Fibroblast of lung (primary cell): ENCODE results near the gene EDA. TPM values are rescaled to one million over a fixed set of nuclear protein-coding genes. Genes with fewer than 3 reads are reported as not detected.

Experiments used
- DNase-seq, 2 donors: peaks; one replicate each; pipeline versions ENCODE4 v3.0.0 to v3.0.0-alpha.2; 2010; ENCODE audit warnings: low read depth in 2 of 2
- H2AFZ ChIP-seq: 2 replicates; pipeline ENCODE4 v1.5.1; 2012; ENCODE audit warnings: low read length, control low read depth, inconsistent platforms
- H3K27ac ChIP-seq: 2 replicates; pipeline ENCODE4 v1.5.1; 2011; ENCODE audit warnings: low read length, control low read depth; ENCODE audit not compliant: insufficient read depth
- H3K27me3 ChIP-seq: 2 replicates; pipeline ENCODE4 v1.5.1; 2011; ENCODE audit warnings: mild to moderate bottlenecking, low read length; ENCODE audit not compliant: control insufficient read depth, insufficient read depth
- H3K36me3 ChIP-seq: 2 replicates; pipeline ENCODE4 v1.5.1; 2011; ENCODE audit warnings: low read length; ENCODE audit not compliant: control insufficient read depth, insufficient read depth
- H3K4me1 ChIP-seq: 2 replicates; pipeline ENCODE4 v1.5.1; 2011; ENCODE audit warnings: low read length; ENCODE audit not compliant: control insufficient read depth, insufficient read depth; ENCODE audit errors: extremely low read depth
- H3K4me2 ChIP-seq: 2 replicates; pipeline ENCODE4 v1.5.1; 2011; ENCODE audit warnings: low read length, control low read depth; ENCODE audit not compliant: insufficient read depth; ENCODE audit errors: extremely low read depth
- H3K4me3 ChIP-seq, 4 experiments: fragments of 200-600 bp in 1 of 4; sonication (generic) in 1 of 4; replicated peaks in 1 of 4; 2 replicates each; pipeline ENCODE4 v1.5.1; 2011 to 2016; ENCODE audit warnings: low read length in 4 of 4, low read depth in 3 of 4, mild to moderate bottlenecking in 3 of 4, control low read depth in 2 of 4, inconsistent platforms in 1 of 4, mixed read lengths in 1 of 4; ENCODE audit not compliant: insufficient read depth in 1 of 4; ENCODE audit errors: control extremely low read depth in 1 of 4
- H3K79me2 ChIP-seq: 2 replicates; pipeline ENCODE4 v1.5.1; 2012; ENCODE audit warnings: mild to moderate bottlenecking, low read length, inconsistent platforms; ENCODE audit not compliant: control insufficient read depth, insufficient read depth
- H3K9ac ChIP-seq: 2 replicates; pipeline ENCODE4 v1.5.1; 2011; ENCODE audit warnings: mild to moderate bottlenecking, low read length, control low read depth; ENCODE audit not compliant: insufficient read depth
- H3K9me3 ChIP-seq: 2 replicates; pipeline ENCODE4 v1.5.1; 2012; ENCODE audit warnings: low read depth, low read length; ENCODE audit not compliant: control insufficient read depth, insufficient read depth
- H4K20me1 ChIP-seq: 2 replicates; pipeline ENCODE4 v1.5.1; 2011; ENCODE audit warnings: low read length; ENCODE audit not compliant: control insufficient read depth, insufficient read depth; ENCODE audit errors: extremely low read depth
- CTCF ChIP-seq, 2 donors: IDR thresholded peaks in 1 of 2; conservative IDR thresholded peaks in 1 of 2; 1 replicate in 1 of 2; 2 replicates in 1 of 2; pipeline ENCODE4 v1.5.1; 2011 to 2012; ENCODE audit warnings: low read length in 2 of 2, control low read depth in 1 of 2, inconsistent platforms in 1 of 2, low read depth in 1 of 2, mild to moderate bottlenecking in 1 of 2
- EZH2 ChIP-seq: IDR thresholded peaks from 2 replicates; pipeline ENCODE4 v1.5.1; 2012; ENCODE audit warnings: low read length, control low read depth, mild to moderate bottlenecking; ENCODE audit errors: missing control alignments
- polyA plus RNA-seq, 2 donors: library from polyadenylated mRNA; depleted of rRNA in 1 of 2; stranded (reverse) in 1 of 2; unstranded in 1 of 2; fragments of >200 nt; gene quantifications; 2 replicates each; pipeline ENCODE4 v1.2.1, GENCODE V29; 2011 to 2012; ENCODE audit warnings: missing spikeins in 1 of 2
- total RNA-seq: library from RNA; depleted of rRNA; stranded (reverse); fragments of >200 nt; gene quantifications from 2 replicates; pipeline ENCODE4 v1.2.1, GENCODE V29; 2014

The EDA gene
- total and polyA plus RNA-seq, 2 donors (not counting 1 experiment from before 2014, with no cell fraction given): 0.17 to 0.20 TPM

DNA sequence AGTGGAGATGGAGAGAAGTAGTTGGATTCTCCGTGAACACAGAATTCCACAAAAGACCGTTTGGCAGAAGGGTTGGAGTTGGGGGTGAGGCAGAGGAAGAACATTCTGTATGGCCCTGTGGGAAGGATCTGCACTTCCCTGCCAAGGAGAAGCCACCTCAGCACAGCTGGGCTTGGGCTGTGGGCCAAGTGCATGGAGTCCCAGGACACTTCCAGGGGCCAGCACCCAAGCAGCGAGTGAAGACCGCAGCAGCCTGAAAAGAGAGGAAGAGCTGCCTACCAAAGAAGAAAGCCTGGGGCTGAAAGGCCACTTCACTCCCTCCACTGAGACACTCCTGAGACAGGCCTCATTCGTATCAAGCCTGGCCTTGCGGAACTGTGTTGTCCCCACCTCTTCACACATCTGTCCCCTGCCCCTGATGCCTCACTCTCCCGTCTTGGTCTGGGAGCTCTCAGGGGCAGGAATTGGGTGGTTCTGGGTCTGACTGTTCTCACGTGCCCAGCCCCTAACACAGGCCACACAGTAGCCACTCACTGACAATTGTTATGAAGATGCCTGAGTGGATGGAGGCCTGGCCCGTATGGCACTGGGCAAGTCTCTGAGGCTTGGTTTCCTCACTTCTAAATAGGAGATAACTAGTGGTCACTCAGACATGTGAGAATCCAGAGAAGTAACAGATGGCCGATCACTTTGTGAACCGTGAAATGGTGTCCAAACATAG is 437.1 kb downstream of the EDA start:
- H4K20me1 ChIP-seq: no peaks in the 10 kb centered on the region
- no peaks in the 10 kb centered on the region for H3K36me3 ChIP-seq
- H3K4me2 ChIP-seq: no peak overlapping the region
- no peaks in the 10 kb centered on the region for H3K4me1 ChIP-seq
- no peaks in the 10 kb centered on the region for H3K27me3 ChIP-seq
- no peak overlapping the region for H3K27ac ChIP-seq
- no peak overlapping the region for H3K9ac ChIP-seq
- H3K9me3 ChIP-seq: no peaks in the 10 kb centered on the region
- no peak overlapping the region for H3K4me3 ChIP-seq
- no peak for DNase-seq
- no peak for TF ChIP-seq CTCF (conservative IDR thresholded peaks at IDR 0.05 in 1 of 2, IDR thresholded peaks at IDR 0.05 in 1 of 2; ENCODE audit: low read depth in 1 of 2, low read length in 2 of 2)
- no peak for TF ChIP-seq EZH2
- no peaks in the 10 kb centered on the region for H3K79me2 ChIP-seq
- no peak overlapping the region for H2AFZ ChIP-seq

DNA sequence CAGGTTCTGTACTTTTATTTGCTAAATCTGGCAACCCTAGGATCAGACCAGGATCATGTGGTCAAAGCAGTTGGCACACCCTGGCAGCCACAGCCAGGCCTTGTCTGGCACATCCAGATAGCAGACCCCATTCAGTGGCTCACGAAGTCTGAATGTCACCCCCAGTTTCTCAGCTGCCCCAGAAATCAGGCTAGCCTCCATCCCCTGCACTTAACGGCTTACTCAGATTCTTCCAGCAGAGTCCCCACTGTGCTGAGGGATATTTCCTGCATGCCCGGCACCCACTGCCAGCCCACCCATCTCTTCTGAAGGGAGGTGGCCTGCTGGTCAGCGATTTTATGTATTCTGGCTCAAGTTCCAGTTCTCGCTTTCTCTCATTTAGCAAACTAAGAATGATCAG is 438.5 kb downstream of the EDA start:
- TF ChIP-seq EZH2: no peak
- no peak for TF ChIP-seq CTCF (conservative IDR thresholded peaks at IDR 0.05 in 1 of 2, IDR thresholded peaks at IDR 0.05 in 1 of 2; ENCODE audit: low read depth in 1 of 2, low read length in 2 of 2)
- H2AFZ ChIP-seq: no peak overlapping the region
- no peak for DNase-seq
- H3K27ac ChIP-seq: no peak overlapping the region
- no peak overlapping the region for H3K4me2 ChIP-seq
- H4K20me1 ChIP-seq: no peaks in the 10 kb centered on the region
- H3K4me1 ChIP-seq: no peaks in the 10 kb centered on the region
- no peaks in the 10 kb centered on the region for H3K9me3 ChIP-seq
- no peak overlapping the region for H3K9ac ChIP-seq
- H3K79me2 ChIP-seq: no peaks in the 10 kb centered on the region
- no peaks in the 10 kb centered on the region for H3K36me3 ChIP-seq
- H3K27me3 ChIP-seq: no peaks in the 10 kb centered on the region
- H3K4me3 ChIP-seq: no peak overlapping the region

DNA sequence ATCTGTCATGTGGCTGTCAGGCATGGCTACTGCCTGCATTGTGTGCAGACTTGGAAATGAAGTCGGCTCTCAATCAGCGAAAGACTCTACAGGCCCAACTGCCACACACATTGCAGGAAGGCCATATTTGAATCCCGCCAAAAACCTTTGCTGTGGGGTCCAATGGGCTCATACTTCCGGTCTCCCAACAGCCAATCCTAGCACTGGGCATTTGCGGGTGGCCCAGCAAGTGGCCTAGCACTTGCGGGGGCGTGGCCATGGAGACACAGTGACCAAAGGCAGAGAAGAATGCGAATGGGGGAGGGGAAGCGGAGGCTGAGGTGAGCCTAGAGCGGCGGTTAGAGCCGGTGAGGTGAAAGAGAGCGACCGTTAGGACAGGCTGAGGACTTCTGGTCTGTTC is 446.2 kb downstream of the EDA start, which contains the start of gene OTUD6A:
TSS of gene OTUD6A (plus strand) at position 382 of the 400 bp plus-strand sequence. CDS start 68 bp downstream, outside the sequence.
- no peaks in the 10 kb centered on the region for H4K20me1 ChIP-seq
- H3K4me3 ChIP-seq: no peak within 1 kb of the TSS
- DNase-seq: no peak
- TF ChIP-seq CTCF (conservative IDR thresholded peaks at IDR 0.05 in 1 of 2, IDR thresholded peaks at IDR 0.05 in 1 of 2; ENCODE audit: low read depth in 1 of 2, low read length in 2 of 2): no peak
- no peak for TF ChIP-seq EZH2
- H3K27me3 ChIP-seq: no peaks in the 10 kb centered on the region
- no peaks in the 10 kb centered on the region for H3K4me1 ChIP-seq
- H3K36me3 ChIP-seq: no peaks in the 10 kb centered on the region
- no peaks in the 10 kb centered on the region for H3K9me3 ChIP-seq
- H3K4me2 ChIP-seq: no peak within 1 kb of the TSS
- no peak within 1 kb of the TSS for H3K9ac ChIP-seq
- H3K79me2 ChIP-seq: no peaks in the 10 kb centered on the region
- H3K27ac ChIP-seq: no peak within 1 kb of the TSS
- no peak within 1 kb of the TSS for H2AFZ ChIP-seq
